GM12878 (cell line): Measurements from ENCODE around the gene RSPH1.

Experiments used
- BACH1 ChIP-seq: fragments of 450-650 bp; IDR thresholded peaks from 2 replicates; pipeline ENCODE4 v1.6.1; 2017; ENCODE audit warnings: mild to moderate bottlenecking, borderline replicate concordance
- CHD1 ChIP-seq: IDR thresholded peaks from 2 replicates; pipeline ENCODE4 v1.6.1; 2012; ENCODE audit warnings: low read depth, low read length, improper control_type of control experiment
- CREM ChIP-seq: IDR thresholded peaks from 2 replicates; pipeline ENCODE4 v1.6.1; 2014; ENCODE audit warnings: antibody characterized with exemption, low read depth
- CTCF ChIP-seq, 3 experiments: IDR thresholded peaks in 2 of 3; conservative IDR thresholded peaks in 1 of 3; 2 replicates each; pipeline ENCODE4 v1.5.1; 2011; ENCODE audit warnings: low read depth in 3 of 3, low read length in 3 of 3, mild to moderate bottlenecking in 3 of 3, control low read depth in 2 of 3, moderate library complexity in 2 of 3, inconsistent platforms in 1 of 3, mixed read lengths in 1 of 3; ENCODE audit not compliant: control insufficient read depth in 2 of 3, insufficient read depth in 1 of 3; ENCODE audit errors: extremely low read depth in 1 of 3
- EP300 ChIP-seq, 2 experiments: fragments of 150-350 bp in 1 of 2; IDR thresholded peaks; 2 replicates each; pipeline ENCODE4 v1.6.1; 2011 to 2012; ENCODE audit warnings: low read depth in 2 of 2, low read length in 2 of 2, borderline replicate concordance in 1 of 2, improper control_type of control experiment in 1 of 2, inconsistent platforms in 1 of 2; ENCODE audit not compliant: control insufficient read depth in 1 of 2
- EZH2 ChIP-seq: IDR thresholded peaks from 2 replicates; pipeline ENCODE4 v1.6.1; 2012; ENCODE audit warnings: low read depth, mild to moderate bottlenecking, control low read depth, inconsistent platforms, low read length, borderline replicate concordance; ENCODE audit not compliant: control insufficient read depth
- GABPA ChIP-seq: IDR thresholded peaks from 2 replicates; pipeline ENCODE4 v1.6.1; 2014; ENCODE audit warnings: antibody characterized with exemption, low read depth, mild to moderate bottlenecking, inconsistent platforms
- POLR2A ChIP-seq: IDR thresholded peaks from 2 replicates; pipeline ENCODE4 v1.6.1; 2011; ENCODE audit warnings: low read depth, mild to moderate bottlenecking, low read length
- REST ChIP-seq: IDR thresholded peaks from 2 replicates; pipeline ENCODE4 v1.6.1; 2012; ENCODE audit warnings: mild to moderate bottlenecking, low read depth, low read length
- ZBTB11 ChIP-seq: fragments of 450-650 bp; formaldehyde crosslinking; IDR thresholded peaks from 2 replicates; pipeline ENCODE4 v1.5.0; 2022; ENCODE audit warnings: mild to moderate bottlenecking, missing genetic modification characterization

- TF ChIP-seq EZH2 (no peak), CTCF (IDR thresholded peaks at IDR 0.05 in 2 of 3, conservative IDR thresholded peaks at IDR 0.05 in 1 of 3; ENCODE audit: control insufficient read depth in 2 of 3, extremely low read depth in 1 of 3, insufficient read depth in 1 of 3, low read depth in 3 of 3, low read length in 3 of 3) (no peak), CHD1 (no peak), REST (no peak), CREM (no peak), EP300 (IDR thresholded peaks at IDR 0.05; ENCODE audit: borderline replicate concordance in 1 of 2, control insufficient read depth in 1 of 2, low read depth in 2 of 2, low read length in 2 of 2) (no peak), POLR2A (no peak), ZBTB11 (CRISPR knock-in tag) (no peak), GABPA (no peak), BACH1 (no peak)
Observed at GRCh38 chr21:42452401-42453223, 43.4 kb downstream of the RSPH1 start.
